ENCODE data around the gene SLC38A4. TPM values are rescaled to one million over a fixed set of nuclear protein-coding genes. Genes with fewer than 3 reads are reported as not detected.

The SLC38A4 gene
- total and polyA plus RNA-seq, 2 of the 8 experiments (the other 6 are each of a cell fraction or from before 2014, with no cell fraction given) = 6.7 to 15.4 TPM

DNA sequence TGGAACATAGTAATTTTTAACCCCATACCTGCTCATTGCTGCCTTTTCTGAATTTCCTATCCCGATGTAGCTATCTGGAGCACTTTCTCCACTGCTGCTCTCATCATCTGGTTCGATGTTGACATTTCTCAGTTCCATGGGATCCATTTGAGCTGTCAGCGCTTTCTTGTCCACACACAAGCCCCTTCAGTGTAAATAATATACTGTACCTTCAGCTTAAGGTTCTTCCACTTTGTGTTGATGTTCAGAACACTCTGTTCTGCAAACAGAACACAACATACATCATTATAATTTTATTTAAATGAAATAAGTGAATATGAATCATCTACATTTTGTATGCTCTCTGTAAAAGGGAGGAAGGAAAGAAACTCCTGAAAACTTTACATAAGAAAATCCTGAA is 32.9 kb downstream of the SLC38A4 start:
- Histone ChIP-seq H2BK5ac (ENCODE audit: low read depth, low read length) (no peak overlapping the region), H3K56ac (replicated peaks; ENCODE audit: insufficient read length, low read depth, low read length) (no peak overlapping the region), H2AK5ac (ENCODE audit: low read depth, low read length) (no peak overlapping the region), H3K9ac (replicated peaks in 1 of 4; ENCODE audit: extremely low read depth in 1 of 4, low read depth in 3 of 4, low read length in 3 of 4) (no peak overlapping the region), H3K14ac (ENCODE audit: insufficient read length) (no peak overlapping the region), H3K27me3 (replicated peaks in 1 of 4; ENCODE audit: control insufficient read depth in 3 of 4, extremely low read depth in 1 of 4, insufficient read depth in 3 of 4, low read length in 3 of 4) (no peaks in the 10 kb centered on the region), H3K36me3 (ENCODE audit: control insufficient read depth in 2 of 4, insufficient read depth in 4 of 4, low read length in 3 of 4) (no peaks in the 10 kb centered on the region), H3K4me3 (ENCODE audit: extremely low read depth in 1 of 4, insufficient read depth in 2 of 4, low read depth in 3 of 4, low read length in 4 of 4) (no peak overlapping the region), H3K23me2 (ENCODE audit: low read depth, low read length) (no peaks in the 10 kb centered on the region; the same call in 1 of the 2 replicates), H4K5ac (ENCODE audit: insufficient read length, low read depth, low read length) (no peak overlapping the region), H3K4me2 (ENCODE audit: insufficient read depth in 1 of 2, low read depth in 2 of 2, low read length in 2 of 2) (no peak overlapping the region), H2BK20ac (ENCODE audit: low read length) (no peak overlapping the region), H3K27ac (ENCODE audit: low read depth, low read length) (no peak overlapping the region), H3K4me1 (replicated peaks in 1 of 4; ENCODE audit: control insufficient read depth in 3 of 4, insufficient read depth in 4 of 4, low read length in 3 of 4) (no peaks in the 10 kb centered on the region), H3K4ac (replicated peaks; ENCODE audit: insufficient read length, low read depth, low read length) (no peak overlapping the region), H3K18ac (ENCODE audit: extremely low read depth, low read length) (no peak overlapping the region), H3K9me3 (ENCODE audit: insufficient read depth in 2 of 2, low read depth in 1 of 2, low read length in 1 of 2) (no peaks in the 10 kb centered on the region), H2BK120ac (replicated peaks; ENCODE audit: low read depth, low read length) (no peak overlapping the region), H3K23ac (ENCODE audit: insufficient read length) (no peak overlapping the region), H3K79me2 (ENCODE audit: control insufficient read depth in 1 of 2, insufficient read depth in 2 of 2, low read length in 2 of 2) (no peaks in the 10 kb centered on the region), H2BK12ac (ENCODE audit: low read depth, low read length) (no peak overlapping the region), H4K91ac (replicated peaks; ENCODE audit: insufficient read length, low read length) (no peak overlapping the region), H4K20me1 (replicated peaks in 1 of 2; ENCODE audit: control insufficient read depth in 1 of 2, insufficient read depth in 2 of 2, low read length in 2 of 2) (no peaks in the 10 kb centered on the region), H3K79me1 (ENCODE audit: low read depth, low read length) (no peaks in the 10 kb centered on the region), H2AFZ (ENCODE audit: low read length) (no peak overlapping the region), H4K8ac (ENCODE audit: extremely low read depth, insufficient read depth, low read length) (no peak overlapping the region), H2BK15ac (ENCODE audit: low read length) (no peak overlapping the region)
- ChIA-PET CTCF (ENCODE audit: partially characterized antibody) (no interaction called here), POLR2A (ENCODE audit: partially characterized antibody) (no interaction called here)
- WGBS, 2 experiments (ENCODE audit: extremely low coverage in 1 of 2, insufficient coverage in 1 of 2, insufficient read length in 1 of 2, insufficient replicate concordance in 2 of 2, low coverage in 1 of 2, low lambda C conversion rate in 2 of 2, missing lambda C conversion rate in 1 of 2) = 88% methylated on average over 3 of the region's 3 CpGs; no CpG with 5 or more reads in 1 of the 2 experiments
- DNase-seq (ENCODE audit: low read depth in 1 of 2, low spot score in 2 of 2) = no peak
- no peak for FAIRE-seq
- TF ChIP-seq SP1 (IDR thresholded peaks at IDR 0.05; ENCODE audit: low read depth, low read length) (no peak), RBBP5 (IDR thresholded peaks at IDR 0.05; ENCODE audit: borderline replicate concordance, low read depth, low read length) (no peak), TAF7 (optimal IDR thresholded peaks at IDR 0.05; ENCODE audit: borderline replicate concordance, low read depth, low read length) (no peak), SP2 (IDR thresholded peaks at IDR 0.05; ENCODE audit: low read length) (no peak), SP4 (IDR thresholded peaks at IDR 0.05; ENCODE audit: low read length) (no peak), BACH1 (IDR thresholded peaks at IDR 0.05; ENCODE audit: low read length) (no peak), SIN3A (conservative IDR thresholded peaks at IDR 0.05 in 1 of 2, IDR thresholded peaks at IDR 0.05 in 1 of 2; ENCODE audit: low read depth in 1 of 2, low read length in 2 of 2) (no peak), BRCA1 (IDR thresholded peaks at IDR 0.05; ENCODE audit: low read depth, low read length) (no peak), RAD21 (IDR thresholded peaks at IDR 0.05 in 1 of 2, conservative IDR thresholded peaks at IDR 0.05 in 1 of 2; ENCODE audit: low read depth in 2 of 2, low read length in 2 of 2) (no peak), JUND (IDR thresholded peaks at IDR 0.05; ENCODE audit: low read length) (no peak), POLR2AphosphoS5 (IDR thresholded peaks at IDR 0.05; ENCODE audit: low read depth, low read length) (no peak), JUN (IDR thresholded peaks at IDR 0.05; ENCODE audit: low read depth, low read length) (no peak)
- TF ChIP-seq, protein P1, sequence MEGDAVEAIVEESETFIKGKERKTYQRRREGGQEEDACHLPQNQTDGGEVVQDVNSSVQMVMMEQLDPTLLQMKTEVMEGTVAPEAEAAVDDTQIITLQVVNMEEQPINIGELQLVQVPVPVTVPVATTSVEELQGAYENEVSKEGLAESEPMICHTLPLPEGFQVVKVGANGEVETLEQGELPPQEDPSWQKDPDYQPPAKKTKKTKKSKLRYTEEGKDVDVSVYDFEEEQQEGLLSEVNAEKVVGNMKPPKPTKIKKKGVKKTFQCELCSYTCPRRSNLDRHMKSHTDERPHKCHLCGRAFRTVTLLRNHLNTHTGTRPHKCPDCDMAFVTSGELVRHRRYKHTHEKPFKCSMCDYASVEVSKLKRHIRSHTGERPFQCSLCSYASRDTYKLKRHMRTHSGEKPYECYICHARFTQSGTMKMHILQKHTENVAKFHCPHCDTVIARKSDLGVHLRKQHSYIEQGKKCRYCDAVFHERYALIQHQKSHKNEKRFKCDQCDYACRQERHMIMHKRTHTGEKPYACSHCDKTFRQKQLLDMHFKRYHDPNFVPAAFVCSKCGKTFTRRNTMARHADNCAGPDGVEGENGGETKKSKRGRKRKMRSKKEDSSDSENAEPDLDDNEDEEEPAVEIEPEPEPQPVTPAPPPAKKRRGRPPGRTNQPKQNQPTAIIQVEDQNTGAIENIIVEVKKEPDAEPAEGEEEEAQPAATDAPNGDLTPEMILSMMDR (IDR thresholded peaks at IDR 0.05; ENCODE audit: control extremely low read depth in 1 of 3, insufficient read depth in 1 of 3, low read depth in 1 of 3, low read length in 3 of 3) = no peak
